ENCODE measurements around the gene RCC1.
A peak's percentile ranks its signal among the peaks of the same experiment; 100 is the strongest.

GRCh38 chr1:28518745-28519341, 13.0 kb downstream of the RCC1 start:
- TF ChIP-seq, protein P1, sequence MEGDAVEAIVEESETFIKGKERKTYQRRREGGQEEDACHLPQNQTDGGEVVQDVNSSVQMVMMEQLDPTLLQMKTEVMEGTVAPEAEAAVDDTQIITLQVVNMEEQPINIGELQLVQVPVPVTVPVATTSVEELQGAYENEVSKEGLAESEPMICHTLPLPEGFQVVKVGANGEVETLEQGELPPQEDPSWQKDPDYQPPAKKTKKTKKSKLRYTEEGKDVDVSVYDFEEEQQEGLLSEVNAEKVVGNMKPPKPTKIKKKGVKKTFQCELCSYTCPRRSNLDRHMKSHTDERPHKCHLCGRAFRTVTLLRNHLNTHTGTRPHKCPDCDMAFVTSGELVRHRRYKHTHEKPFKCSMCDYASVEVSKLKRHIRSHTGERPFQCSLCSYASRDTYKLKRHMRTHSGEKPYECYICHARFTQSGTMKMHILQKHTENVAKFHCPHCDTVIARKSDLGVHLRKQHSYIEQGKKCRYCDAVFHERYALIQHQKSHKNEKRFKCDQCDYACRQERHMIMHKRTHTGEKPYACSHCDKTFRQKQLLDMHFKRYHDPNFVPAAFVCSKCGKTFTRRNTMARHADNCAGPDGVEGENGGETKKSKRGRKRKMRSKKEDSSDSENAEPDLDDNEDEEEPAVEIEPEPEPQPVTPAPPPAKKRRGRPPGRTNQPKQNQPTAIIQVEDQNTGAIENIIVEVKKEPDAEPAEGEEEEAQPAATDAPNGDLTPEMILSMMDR (IDR thresholded peaks at IDR 0.05; ENCODE audit: low read depth, low read length, missing input control) = no peak
- TF ChIP-seq HNF4A (conservative IDR thresholded peaks at IDR 0.05) = peak in 1 of 2 donors; percentile 12
- TF ChIP-seq ZBTB33 (IDR thresholded peaks at IDR 0.05) = no peak
- no peak for TF ChIP-seq EGR1 (IDR thresholded peaks at IDR 0.05; ENCODE audit: low read depth in 2 of 2)
- no peak for TF ChIP-seq YY1 (IDR thresholded peaks at IDR 0.05)
- no peak for TF ChIP-seq ATF3 (IDR thresholded peaks at IDR 0.05)
- TF ChIP-seq RAD21 (IDR thresholded peaks at IDR 0.05) = no peak
- no peak for TF ChIP-seq GABPA (IDR thresholded peaks at IDR 0.05 in 1 of 2, conservative IDR thresholded peaks at IDR 0.05 in 1 of 2)

All from liver (tissue), 3 donors.